CD8-positive, alpha-beta memory T cell (primary cell): ENCODE measurements around the gene PRIMA1. TPM values are rescaled to one million over a fixed set of nuclear protein-coding genes. Genes with fewer than 3 reads are reported as not detected.
"Not testable (repeated sequence)": the region's sequence is repeated elsewhere in the genome, so short reads cannot be mapped to it uniquely, and the experiment has no call there.

Experiments used
- CTCF ChIA-PET: fragments of 350-600 bp; sonication (Branson Sonifier 250); formaldehyde crosslinking; loops from one replicate; lab custom pipeline; 2021; ENCODE audit warnings: antibody characterized with exemption; lab: Charles Lee
- POLR2A ChIA-PET: fragments of 350-600 bp; sonication (Branson Sonifier 250); formaldehyde crosslinking; loops from one replicate; lab custom pipeline; 2021; ENCODE audit warnings: antibody characterized with exemption; lab: Charles Lee
- DNase-seq, 5 donors: peaks; one replicate each; pipeline versions ENCODE4 v3.0.0 to v3.0.0-alpha.2; 2020 to 2022; ENCODE audit warnings: mixed read lengths in 1 of 5
- H3K27ac ChIP-seq: one replicate; pipeline ENCODE4 v1.7.0; 2013; ENCODE audit warnings: low read depth, mild to moderate bottlenecking, low read length, moderate library complexity
- H3K27me3 ChIP-seq: 2 replicates; pipeline ENCODE4 v1.7.0; 2013; ENCODE audit warnings: low read length, mild to moderate bottlenecking; ENCODE audit not compliant: insufficient read depth, poor library complexity, severe bottlenecking
- H3K36me3 ChIP-seq: 2 replicates; pipeline ENCODE4 v1.7.0; 2013; ENCODE audit warnings: mild to moderate bottlenecking, low read length, moderate library complexity; ENCODE audit not compliant: insufficient read depth
- H3K4me1 ChIP-seq: 2 replicates; pipeline ENCODE4 v1.7.0; 2013; ENCODE audit warnings: mild to moderate bottlenecking, low read length, moderate library complexity; ENCODE audit not compliant: insufficient read depth
- H3K4me3 ChIP-seq: 2 replicates; pipeline ENCODE4 v1.7.0; 2013; ENCODE audit warnings: mild to moderate bottlenecking, low read length
- H3K9me3 ChIP-seq: 2 replicates; pipeline ENCODE4 v1.7.0; 2013; ENCODE audit warnings: mild to moderate bottlenecking, low read length
- H3K27ac Mint-ChIP-seq, 8 donors: one replicate each; pipeline ENCODE4 v1.8.0; 2020 to 2021; ENCODE audit warnings: mixed read lengths in 8 of 8, mild to moderate bottlenecking in 6 of 8, inconsistent platforms in 3 of 8, moderate library complexity in 3 of 8
- H3K27me3 Mint-ChIP-seq, 2 donors: one replicate each; pipeline ENCODE4 v1.8.0; 2020 to 2021; ENCODE audit warnings: mixed read lengths in 2 of 2, mild to moderate bottlenecking in 1 of 2, moderate library complexity in 1 of 2
- H3K36me3 Mint-ChIP-seq, 3 donors: one replicate each; pipeline ENCODE4 v1.8.0; 2020 to 2021; ENCODE audit warnings: mixed read lengths in 3 of 3, inconsistent platforms in 1 of 3, mild to moderate bottlenecking in 1 of 3
- H3K4me1 Mint-ChIP-seq, 3 donors: one replicate each; pipeline ENCODE4 v1.8.0; 2020 to 2021; ENCODE audit warnings: mixed read lengths in 3 of 3, inconsistent platforms in 1 of 3, mild to moderate bottlenecking in 1 of 3
- H3K4me3 Mint-ChIP-seq, 7 donors: one replicate each; pipeline ENCODE4 v1.8.0; 2020 to 2021; ENCODE audit warnings: mixed read lengths in 7 of 7, mild to moderate bottlenecking in 6 of 7, moderate library complexity in 4 of 7, inconsistent platforms in 2 of 7
- H3K9me3 Mint-ChIP-seq, 5 donors: one replicate each; pipeline ENCODE4 v1.8.0; 2020 to 2022; ENCODE audit warnings: mixed read lengths in 5 of 5, mild to moderate bottlenecking in 3 of 5, moderate library complexity in 2 of 5, inconsistent platforms in 1 of 5
- polyA plus RNA-seq: library from polyadenylated mRNA; unstranded; fragments of 300-500 nt; fragmentation: Illumina TruSeq; gene quantifications from one replicate; pipeline ENCODE4 v1.2.3, GENCODE V29; 2021
- total RNA-seq, 2 experiments: library from RNA; stranded (reverse); gene quantifications; one replicate each; pipeline ENCODE4 v1.2.3, GENCODE V29; 2021

The PRIMA1 gene
- total and polyA plus RNA-seq, 3 experiments from 2014 or later = not detected

DNA sequence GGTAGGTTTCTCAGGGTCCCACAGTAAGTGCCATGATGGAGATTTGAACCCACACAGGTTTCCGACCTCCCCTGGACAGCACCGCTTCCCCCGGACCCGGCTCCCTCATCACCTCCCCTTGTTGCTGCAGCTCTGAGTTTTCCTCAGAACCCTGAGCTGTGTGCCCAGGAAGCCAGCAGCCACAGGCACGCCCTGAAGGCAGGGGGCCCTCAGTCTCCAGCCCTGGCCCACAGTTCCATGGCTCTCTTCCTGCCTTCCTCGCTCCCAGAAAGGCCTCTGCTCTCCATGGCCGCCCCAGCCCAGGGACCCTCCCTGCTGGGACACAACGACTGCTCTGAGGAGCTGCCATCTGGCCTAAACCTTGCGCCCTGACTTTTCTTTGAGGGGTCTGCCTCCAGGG is 35.8 kb upstream of the PRIMA1 start:
- H3K4me3 ChIP-seq = no peak overlapping the region
- Mint-ChIP-seq H3K27me3 (peaks cover 11 to 33% of the 10 kb centered on the region in 2 donors), H3K4me1 (no peaks in the 10 kb centered on the region), H3K9me3 (peaks cover 0 to 1% (median 0%) of the 10 kb centered on the region in 5 donors), H3K27ac (no peak overlapping the region), H3K36me3 (no peaks in the 10 kb centered on the region), H3K4me3 (no peak overlapping the region)
- H3K4me1 ChIP-seq = no peaks in the 10 kb centered on the region
- no peak overlapping the region for H3K27ac ChIP-seq
- no peak for DNase-seq
- no peaks in the 10 kb centered on the region for H3K27me3 ChIP-seq
- ChIA-PET POLR2A (no interaction called here), CTCF (no interaction called here)
- H3K36me3 ChIP-seq = no peaks in the 10 kb centered on the region
- H3K9me3 ChIP-seq = no peaks in the 10 kb centered on the region

DNA sequence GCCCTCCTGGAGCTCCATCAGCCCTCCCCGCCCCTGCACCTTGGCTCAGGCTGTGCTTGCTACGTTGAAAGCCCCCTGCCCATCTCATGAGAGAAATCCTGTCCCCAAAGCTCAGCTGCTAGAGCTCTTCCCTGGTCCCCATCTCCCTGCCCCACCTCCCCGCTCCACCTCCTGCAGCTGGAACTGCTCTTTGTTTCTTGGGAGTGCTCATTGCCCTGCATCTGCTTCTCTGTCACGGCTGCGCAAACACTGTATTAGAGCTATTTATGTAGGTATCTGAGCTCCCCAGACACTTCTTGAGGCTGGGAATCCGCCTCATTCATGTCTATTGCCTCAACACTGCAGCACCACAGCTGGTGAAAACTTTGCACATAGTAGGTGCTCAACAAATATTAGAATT is 32.8 kb upstream of the PRIMA1 start:
- Mint-ChIP-seq H3K27me3 (peaks cover 11 to 23% of the 10 kb centered on the region in 2 donors), H3K9me3 (peaks cover 0 to 4% (median 0%) of the 10 kb centered on the region in 5 donors), H3K36me3 (no peaks in the 10 kb centered on the region), H3K4me1 (no peaks in the 10 kb centered on the region), H3K27ac (no peak overlapping the region), H3K4me3 (no peak overlapping the region)
- ChIA-PET CTCF (no interaction called here), POLR2A (no interaction called here)
- no peaks in the 10 kb centered on the region for H3K27me3 ChIP-seq
- H3K4me3 ChIP-seq = no peak overlapping the region
- no peaks in the 10 kb centered on the region for H3K9me3 ChIP-seq
- no peaks in the 10 kb centered on the region for H3K36me3 ChIP-seq
- DNase-seq = no peak
- H3K27ac ChIP-seq = no peak overlapping the region
- H3K4me1 ChIP-seq = no peaks in the 10 kb centered on the region

DNA sequence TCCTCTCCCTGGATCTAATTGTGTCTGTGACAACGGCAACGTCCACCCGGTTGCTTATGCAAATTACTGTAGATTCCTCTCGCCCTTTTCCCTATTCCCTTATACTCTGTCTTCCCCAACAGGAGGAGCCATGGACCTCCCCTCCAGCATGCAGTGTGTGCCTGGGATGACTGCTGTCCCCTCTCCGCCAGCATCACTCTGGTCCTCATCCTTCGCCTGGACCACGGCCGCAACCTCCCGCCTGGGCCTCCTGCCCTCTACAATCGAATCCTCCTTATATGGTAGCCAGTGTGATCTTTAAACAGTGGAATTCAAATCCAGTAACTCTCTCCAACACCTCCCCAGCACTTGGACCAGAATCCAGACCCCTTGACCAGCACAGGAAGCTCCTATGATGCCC is 30.6 kb upstream of the PRIMA1 start:
- Histone ChIP-seq H3K4me1 (no peaks in the 10 kb centered on the region), H3K9me3 (no peaks in the 10 kb centered on the region), H3K36me3 (no peaks in the 10 kb centered on the region), H3K27ac (no peak overlapping the region), H3K4me3 (no peak overlapping the region), H3K27me3 (no peaks in the 10 kb centered on the region)
- DNase-seq = no peak
- Mint-ChIP-seq H3K4me1 (no peaks in the 10 kb centered on the region), H3K27ac (no peak overlapping the region), H3K27me3 (peaks cover 6 to 12% of the 10 kb centered on the region in 2 donors), H3K36me3 (no peaks in the 10 kb centered on the region), H3K9me3 (peaks cover 8 to 16% (median 10%) of the 10 kb centered on the region in 5 donors), H3K4me3 (no peak overlapping the region)
- CTCF ChIA-PET = no interaction called here
- POLR2A ChIA-PET = no interaction called here

DNA sequence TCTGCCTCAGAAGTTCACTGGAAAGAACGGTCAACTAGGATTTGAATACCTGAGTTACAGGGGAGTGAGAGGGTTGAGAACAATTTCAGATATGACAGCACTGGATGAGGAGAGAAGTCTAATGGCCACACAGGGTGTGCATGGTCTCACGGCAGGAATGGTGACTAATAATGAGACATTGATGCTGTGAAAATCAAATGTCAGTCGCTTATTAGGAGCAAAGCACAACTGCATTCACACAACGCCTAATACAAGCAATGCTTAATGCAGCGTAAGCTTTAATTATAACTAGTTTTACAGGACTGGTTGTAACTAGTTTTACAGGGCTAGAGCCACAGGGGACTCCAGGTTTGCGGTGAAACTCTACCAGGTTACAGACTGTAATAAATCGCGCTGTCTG is 23.4 kb upstream of the PRIMA1 start:
- Histone ChIP-seq H3K27ac (no peak overlapping the region), H3K4me3 (no peak overlapping the region), H3K27me3 (no peaks in the 10 kb centered on the region), H3K36me3 (no peaks in the 10 kb centered on the region), H3K4me1 (no peaks in the 10 kb centered on the region), H3K9me3 (no peaks in the 10 kb centered on the region)
- H3K4me1 Mint-ChIP-seq = peaks cover 0 to 4% (median 3%) of the 10 kb centered on the region in 3 donors
- DNase-seq = no peak
- ChIA-PET POLR2A (no interaction called here), CTCF (no interaction called here)
- H3K27ac Mint-ChIP-seq = no peak overlapping the region
- H3K4me3 Mint-ChIP-seq = no peak overlapping the region
- H3K27me3 Mint-ChIP-seq = peaks cover 5 to 25% of the 10 kb centered on the region in 2 donors
- H3K9me3 Mint-ChIP-seq = peaks cover 5 to 18% (median 15%) of the 10 kb centered on the region in 5 donors
- peaks cover 0 to 2% (median 0%) of the 10 kb centered on the region in 3 donors for H3K36me3 Mint-ChIP-seq

DNA sequence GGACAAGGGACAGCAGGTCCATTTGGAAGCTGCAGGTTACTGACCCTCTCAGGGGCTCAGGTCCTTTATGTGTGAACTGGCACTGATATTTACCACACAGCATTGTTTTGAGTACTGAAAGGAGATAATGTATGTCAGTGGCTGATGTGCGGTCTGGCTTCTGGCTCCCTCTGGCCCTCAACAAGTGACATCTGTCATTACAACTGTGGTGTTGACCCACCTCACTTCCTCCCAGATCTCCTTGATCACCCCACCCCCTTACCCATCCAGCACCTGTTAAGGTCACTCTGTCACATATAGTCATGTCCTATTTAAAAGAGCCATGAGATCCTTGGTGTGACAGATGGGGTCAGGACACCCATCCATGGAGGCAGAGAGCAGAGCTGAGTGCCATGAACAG is 22.7 kb upstream of the PRIMA1 start:
- H3K36me3 Mint-ChIP-seq = peaks cover 0 to 2% (median 0%) of the 10 kb centered on the region in 3 donors
- no peak for DNase-seq
- CTCF ChIA-PET = no interaction called here
- Histone ChIP-seq H3K4me1 (no peaks in the 10 kb centered on the region), H3K36me3 (no peaks in the 10 kb centered on the region), H3K27me3 (no peaks in the 10 kb centered on the region), H3K27ac (no peak overlapping the region), H3K9me3 (no peaks in the 10 kb centered on the region), H3K4me3 (no peak overlapping the region)
- H3K27me3 Mint-ChIP-seq = peaks cover 5 to 25% of the 10 kb centered on the region in 2 donors
- POLR2A ChIA-PET = no interaction called here
- H3K4me1 Mint-ChIP-seq = peaks cover 0 to 4% (median 3%) of the 10 kb centered on the region in 3 donors
- H3K27ac Mint-ChIP-seq = no peak overlapping the region
- no peak overlapping the region for H3K4me3 Mint-ChIP-seq
- peaks cover 5 to 18% (median 15%) of the 10 kb centered on the region in 5 donors for H3K9me3 Mint-ChIP-seq

DNA sequence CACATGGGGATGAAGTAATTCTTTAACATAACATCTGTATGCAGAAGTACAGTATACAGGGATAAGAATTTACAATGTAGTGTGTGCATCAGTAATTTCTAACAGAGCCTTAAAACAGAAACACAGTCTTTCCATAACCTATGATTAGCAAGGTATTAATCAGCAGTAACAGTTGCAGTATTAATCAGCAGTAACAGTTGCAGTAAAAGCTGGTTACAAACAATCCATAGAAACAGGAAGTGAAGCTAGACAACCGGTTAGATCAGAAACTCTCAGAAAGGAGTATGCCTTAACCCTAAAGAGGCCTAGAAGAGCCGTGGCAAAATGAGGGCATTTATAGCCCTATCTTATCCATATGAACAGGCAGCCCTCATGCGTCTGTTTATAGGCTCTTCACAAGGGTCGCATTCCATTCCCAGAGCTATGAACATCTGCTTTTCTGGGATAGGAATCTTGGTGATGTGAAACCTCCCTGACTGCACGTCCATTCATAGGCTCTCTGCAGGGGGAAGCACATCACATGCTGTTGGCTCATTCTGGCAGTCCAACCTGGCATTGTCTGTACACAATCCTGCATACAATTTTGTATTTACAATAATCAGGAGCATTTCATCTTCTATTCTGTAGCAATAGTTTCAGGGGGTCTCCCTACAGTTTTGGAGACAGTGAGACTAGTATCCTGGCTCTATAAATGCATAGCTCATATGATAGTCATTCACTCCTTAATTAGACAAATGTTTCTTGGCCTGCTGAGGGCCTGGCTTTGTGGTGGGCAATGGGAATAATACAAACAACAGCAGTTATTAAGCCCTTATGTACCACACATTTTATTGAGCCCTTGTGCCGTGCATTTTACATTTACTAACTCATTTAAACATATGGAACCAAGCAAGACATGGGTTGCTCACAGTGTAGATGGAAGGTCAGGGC is 21.5 kb upstream of the PRIMA1 start:
- H3K27me3 Mint-ChIP-seq = peaks cover 5 to 25% of the 10 kb centered on the region in 2 donors
- H3K27me3 ChIP-seq, H3K27ac ChIP-seq, H3K4me1 ChIP-seq, H3K4me3 ChIP-seq, H3K4me3 Mint-ChIP-seq, DNase-seq, H3K9me3 ChIP-seq, CTCF ChIA-PET, H3K27ac Mint-ChIP-seq, POLR2A ChIA-PET, H3K36me3 ChIP-seq, H3K4me1 Mint-ChIP-seq, H3K36me3 Mint-ChIP-seq: not testable (repeated sequence)
- peaks cover 2 to 14% (median 9%) of the 10 kb centered on the region in 5 donors for H3K9me3 Mint-ChIP-seq

DNA sequence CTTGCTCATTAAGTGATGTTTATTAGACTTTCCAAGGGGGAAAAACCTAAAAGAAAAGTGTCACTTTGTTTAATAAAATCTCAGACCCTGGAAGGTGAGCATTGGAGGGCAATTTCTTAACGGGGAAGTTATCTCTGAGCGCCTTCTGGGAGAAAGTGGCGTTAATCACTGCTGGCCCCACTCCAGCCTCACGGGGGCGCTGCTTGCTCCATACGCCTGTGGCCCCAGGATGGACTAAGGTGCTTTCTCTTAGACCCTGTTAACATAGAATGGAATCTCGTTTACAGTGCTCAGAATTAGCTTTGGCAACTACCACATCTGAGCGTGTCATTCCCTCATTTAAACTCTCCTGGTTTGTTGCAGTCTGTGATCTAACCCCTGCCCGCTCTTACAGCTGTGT is 16.4 kb upstream of the PRIMA1 start:
- H3K4me1 Mint-ChIP-seq = peaks cover 0 to 4% (median 0%) of the 10 kb centered on the region in 3 donors
- Histone ChIP-seq H3K27ac (no peak overlapping the region), H3K9me3 (no peaks in the 10 kb centered on the region), H3K4me3 (no peak overlapping the region), H3K36me3 (no peaks in the 10 kb centered on the region), H3K4me1 (no peaks in the 10 kb centered on the region), H3K27me3 (no peaks in the 10 kb centered on the region)
- H3K36me3 Mint-ChIP-seq = peaks cover 0 to 2% (median 0%) of the 10 kb centered on the region in 3 donors
- H3K4me3 Mint-ChIP-seq = no peak overlapping the region
- no peak for DNase-seq
- POLR2A ChIA-PET = no interaction called here
- H3K9me3 Mint-ChIP-seq = peaks cover 0 to 3% (median 0%) of the 10 kb centered on the region in 5 donors
- peaks cover 0 to 9% of the 10 kb centered on the region in 2 donors for H3K27me3 Mint-ChIP-seq
- CTCF ChIA-PET = no interaction called here
- H3K27ac Mint-ChIP-seq = no peak overlapping the region

DNA sequence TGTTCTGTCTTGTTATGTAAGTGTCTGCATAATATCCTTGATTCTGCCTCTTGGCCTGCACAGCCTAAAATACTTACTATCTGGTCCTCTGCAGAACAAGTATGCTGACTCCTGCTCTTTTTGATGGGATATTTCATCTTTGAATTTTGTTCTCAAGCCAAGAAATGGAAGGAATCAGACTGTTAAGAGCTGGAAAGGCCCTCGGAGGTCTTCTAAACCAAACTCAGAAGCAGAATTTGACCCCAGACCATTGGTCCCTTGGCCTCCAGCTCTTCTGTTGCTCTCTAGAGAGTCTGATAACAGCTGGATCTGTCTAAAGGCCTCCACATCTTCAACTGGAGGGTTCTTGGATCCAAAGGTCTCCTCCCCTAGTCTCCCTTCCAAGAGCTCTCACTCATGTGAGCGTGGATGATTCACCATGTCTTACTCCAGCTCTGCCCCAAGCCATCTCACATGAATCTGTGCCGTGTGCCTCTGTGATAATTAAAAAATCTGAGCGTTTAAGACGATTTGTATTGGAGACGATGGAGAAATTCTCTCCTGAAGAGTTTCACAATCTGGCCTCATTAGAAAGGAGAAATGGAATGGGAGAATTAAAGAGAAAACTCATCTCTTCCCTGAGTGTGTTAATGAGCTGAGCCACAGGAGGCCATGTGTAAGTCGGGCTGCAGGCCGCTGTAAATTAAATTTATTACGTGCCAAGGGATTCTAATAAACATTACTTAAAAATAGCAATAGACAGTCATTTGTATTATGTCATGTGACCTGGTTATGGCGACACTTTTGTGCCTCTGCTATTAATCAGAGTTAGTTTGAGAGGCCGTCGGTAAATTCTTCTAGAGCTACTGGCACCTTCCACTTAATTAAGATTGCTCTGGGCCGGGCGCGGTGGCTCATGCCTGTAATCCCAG is 15.4 kb upstream of the PRIMA1 start:
- no peak for DNase-seq
- Histone ChIP-seq H3K9me3 (no peaks in the 10 kb centered on the region), H3K27ac (no peak overlapping the region), H3K4me1 (no peaks in the 10 kb centered on the region), H3K27me3 (no peaks in the 10 kb centered on the region), H3K36me3 (no peaks in the 10 kb centered on the region), H3K4me3 (no peak overlapping the region)
- H3K9me3 Mint-ChIP-seq = no peaks in the 10 kb centered on the region
- H3K27ac Mint-ChIP-seq = no peak overlapping the region
- ChIA-PET POLR2A (no interaction called here), CTCF (no interaction called here)
- no peak overlapping the region for H3K4me3 Mint-ChIP-seq
- peaks cover 0 to 13% of the 10 kb centered on the region in 2 donors for H3K27me3 Mint-ChIP-seq
- no peaks in the 10 kb centered on the region for H3K4me1 Mint-ChIP-seq
- no peaks in the 10 kb centered on the region for H3K36me3 Mint-ChIP-seq
